ENCODE results near the gene MYO1F.
"Not testable (repeated sequence)": the region's sequence is repeated elsewhere in the genome, so short reads cannot be mapped to it uniquely, and the experiment has no call there.

MYO1F gene

GRCh38 chr19:8585894-8586750 is 8.9 kb upstream of the MYO1F start:
- no peak overlapping the region for H3K4me3 ChIP-seq (ENCODE audit: low read length)
- TF ChIP-seq ZNF274 (IDR thresholded peaks at IDR 0.05; ENCODE audit: low read depth, low read length): no peak

DNA sequence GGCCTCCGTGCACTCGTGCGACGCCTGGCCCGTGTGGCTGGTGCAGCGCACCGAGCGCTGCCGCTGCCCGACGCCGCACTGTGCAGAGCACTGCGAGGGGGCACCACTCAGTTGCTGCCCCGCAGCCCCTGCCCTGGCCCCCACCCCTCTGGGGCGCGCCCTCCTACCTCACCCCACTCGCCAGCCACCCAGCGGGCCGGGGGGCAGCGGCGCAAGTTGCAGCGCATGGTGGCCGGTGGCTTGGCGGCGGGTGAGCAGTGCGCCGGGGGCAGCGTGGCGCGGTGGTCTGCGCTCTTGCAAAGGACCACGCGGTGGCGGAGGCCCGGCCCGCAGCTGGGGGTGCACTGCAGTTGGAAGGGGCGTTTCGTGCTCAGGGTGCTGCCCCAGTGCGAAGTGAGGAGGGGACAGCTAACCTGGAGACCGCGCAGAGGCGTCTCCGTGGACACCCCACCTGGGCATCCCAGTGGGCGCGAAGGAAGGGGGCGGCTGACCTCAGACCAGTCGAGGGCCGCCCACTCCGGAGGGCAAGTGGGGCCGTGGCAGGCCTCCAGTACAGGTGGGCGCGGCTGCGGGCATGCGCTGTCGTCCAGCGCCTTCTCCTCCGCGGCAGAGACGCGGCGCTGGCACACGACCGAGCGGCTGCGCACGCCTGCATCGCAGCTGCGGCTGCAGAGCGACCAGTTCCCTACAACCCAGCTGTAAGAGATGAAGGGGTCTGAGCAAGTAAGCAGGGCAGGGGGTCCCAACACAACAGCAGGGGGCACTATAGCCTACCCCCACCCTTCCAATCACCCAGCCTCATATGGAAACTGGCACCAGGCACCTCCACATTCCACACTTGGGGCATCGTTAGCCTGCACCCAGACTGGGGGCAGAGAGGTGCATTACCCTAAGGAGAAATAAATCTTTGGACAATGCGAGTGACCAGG is 8.0 kb upstream of the MYO1F start:
- H3K4me3 ChIP-seq (ENCODE audit: low read length): no peak overlapping the region
- no peak for TF ChIP-seq ZNF274 (IDR thresholded peaks at IDR 0.05; ENCODE audit: low read depth, low read length)

DNA sequence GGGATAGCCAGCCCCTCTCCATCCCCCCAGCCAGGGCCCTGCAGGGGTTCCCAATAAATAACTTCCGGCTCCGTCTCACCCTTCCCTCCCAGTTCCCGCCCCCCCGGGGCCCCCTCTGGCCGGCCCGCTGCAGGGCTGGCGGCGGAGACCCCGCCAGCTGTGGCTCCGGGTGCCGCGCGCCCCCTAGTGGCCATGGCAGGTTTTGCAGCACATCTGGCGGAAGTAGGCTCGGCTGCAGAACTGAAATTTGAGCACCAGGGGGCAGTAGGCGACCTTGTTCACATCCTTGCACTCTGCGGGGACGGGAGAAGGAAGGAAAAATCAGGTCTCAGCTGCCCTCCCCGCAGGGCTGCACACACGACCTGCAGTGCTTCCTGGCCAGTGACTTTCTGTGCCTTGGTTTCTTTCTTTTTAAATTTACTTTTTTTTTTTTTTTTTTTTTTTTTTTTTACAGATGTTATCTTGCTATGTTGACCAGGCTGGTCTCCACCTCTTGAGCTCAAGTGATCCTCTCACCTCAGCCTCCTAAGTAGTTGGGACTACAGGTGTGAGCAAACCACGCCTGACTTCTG is 3.6 kb upstream of the MYO1F start:
- H3K4me3 ChIP-seq (ENCODE audit: low read length): no peak overlapping the region
- TF ChIP-seq ZNF274 (IDR thresholded peaks at IDR 0.05; ENCODE audit: low read depth, low read length): no peak

DNA sequence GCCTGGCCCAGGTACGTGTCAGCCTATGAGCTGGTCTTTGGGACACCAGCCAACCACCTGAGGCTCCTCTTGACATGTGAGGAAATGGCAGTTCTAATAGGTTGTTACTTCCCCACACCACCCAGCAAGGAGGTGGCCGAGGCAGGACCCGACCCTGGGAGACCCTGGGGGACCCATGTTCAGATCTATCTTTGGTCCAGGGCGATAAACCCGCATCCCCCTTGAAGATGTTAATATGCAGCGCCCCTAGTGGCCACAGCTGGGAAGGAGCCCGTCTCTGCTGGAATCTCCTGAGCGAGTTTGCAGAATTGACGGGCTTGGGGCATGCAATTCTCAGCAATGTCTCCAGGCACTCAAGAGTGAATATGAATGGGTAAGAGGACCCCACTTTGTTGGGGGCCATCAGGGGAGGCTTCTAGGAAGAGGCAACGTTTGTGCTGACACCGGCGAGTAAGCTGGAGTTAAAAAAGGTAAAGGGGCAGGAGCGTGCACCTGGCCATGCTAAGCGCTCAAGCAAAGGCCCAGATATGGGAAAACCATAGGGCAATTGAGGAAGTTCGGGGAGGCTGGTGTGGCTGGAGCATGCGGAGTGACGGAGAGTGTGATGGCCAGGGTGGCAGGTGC is 1.5 kb upstream of the MYO1F start:
- no peak for TF ChIP-seq ZNF274 (IDR thresholded peaks at IDR 0.05; ENCODE audit: low read depth, low read length)
- no peak overlapping the region for H3K4me3 ChIP-seq (ENCODE audit: low read length)

DNA sequence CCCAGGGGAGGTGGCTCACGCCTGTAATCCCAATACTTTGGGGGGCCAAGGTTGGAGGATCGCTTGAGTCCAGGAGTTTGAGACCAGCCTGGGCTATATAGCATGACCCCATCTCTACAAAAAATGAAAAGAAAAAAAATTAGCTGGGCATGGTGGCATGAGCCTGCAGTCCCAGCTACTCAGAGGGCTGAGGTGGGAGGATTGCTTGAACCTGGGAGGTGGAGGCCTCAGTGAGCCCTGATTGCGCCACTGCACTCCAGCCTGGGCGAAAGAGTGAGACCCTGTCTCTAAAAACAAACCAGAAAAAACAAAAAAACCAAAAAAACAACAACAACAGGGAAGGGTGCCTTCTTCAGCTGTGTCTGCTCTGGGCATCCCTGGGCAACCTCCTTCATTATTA is 499 bp upstream of the MYO1F start:
- TF ChIP-seq ZNF274 (IDR thresholded peaks at IDR 0.05; ENCODE audit: low read depth, low read length): no peak
- no peak overlapping the region; the same call in 1 of the 2 replicates for H3K4me3 ChIP-seq (ENCODE audit: low read length)

DNA sequence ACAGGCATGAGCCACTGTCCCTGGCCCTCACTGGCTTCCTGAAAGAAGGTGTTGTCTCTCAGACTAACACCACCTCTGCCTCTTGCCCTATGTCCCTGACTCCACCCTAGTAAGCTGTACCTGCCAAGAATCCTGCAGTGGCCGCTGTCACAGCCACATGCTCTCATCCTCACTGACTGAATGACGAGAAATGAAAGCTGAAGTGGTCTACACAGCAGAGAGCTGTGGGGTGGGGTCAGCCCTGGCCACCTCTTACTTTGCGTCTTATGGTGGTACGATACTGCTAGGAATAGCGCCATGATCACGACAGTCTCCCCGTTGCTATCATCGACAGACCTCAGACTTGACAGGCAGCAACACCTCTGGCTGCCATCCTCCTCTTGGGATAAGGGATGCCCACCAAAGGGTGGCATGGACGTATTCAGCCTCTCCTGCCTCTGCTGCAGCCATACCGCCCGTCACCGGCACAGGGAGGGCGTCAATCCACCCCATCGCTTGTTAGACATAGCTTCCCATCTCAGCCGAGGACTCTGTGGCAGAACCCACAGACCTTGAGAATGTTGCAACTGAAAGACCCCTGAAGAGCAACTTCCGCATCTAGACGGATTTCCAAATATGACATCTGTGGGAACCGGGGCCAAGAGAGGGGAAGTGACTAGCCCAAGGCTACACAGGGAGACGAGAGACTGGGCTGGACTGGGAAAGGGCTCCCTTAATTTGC is 809 bp downstream of the MYO1F start:
- TF ChIP-seq ZNF274 (IDR thresholded peaks at IDR 0.05; ENCODE audit: low read depth, low read length): no peak
- H3K4me3 ChIP-seq (ENCODE audit: low read length): peak overlapping the region; percentile 37

DNA sequence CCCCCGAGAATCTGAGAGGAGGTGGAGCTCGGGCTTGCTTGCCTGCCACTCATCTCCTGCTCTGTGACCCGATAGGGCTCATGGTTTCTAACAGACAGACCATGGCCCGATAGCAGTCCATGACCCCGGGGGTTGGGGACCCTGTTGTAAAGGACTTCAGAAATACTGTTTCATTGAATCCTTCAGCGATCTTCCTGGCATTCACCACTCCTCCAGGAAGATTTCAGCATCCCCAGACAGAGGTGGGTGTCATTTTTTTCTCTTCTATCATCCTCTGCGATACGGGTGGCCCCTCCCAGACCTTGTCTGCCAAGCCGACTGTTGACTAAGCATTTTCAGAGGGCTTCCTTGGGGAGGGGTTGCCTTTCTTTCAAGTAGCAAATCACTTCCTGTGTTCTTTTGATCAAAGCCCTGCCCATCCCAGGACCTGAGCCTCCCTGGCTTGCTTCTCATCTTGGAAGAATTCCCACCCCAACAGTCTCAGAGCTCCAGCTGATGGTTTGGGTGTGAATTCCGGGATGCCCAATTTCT is 1.7 kb downstream of the MYO1F start:
- H3K4me3 ChIP-seq (ENCODE audit: low read length): no peak overlapping the region
- no peak for TF ChIP-seq ZNF274 (IDR thresholded peaks at IDR 0.05; ENCODE audit: low read depth, low read length)

- H3K4me3 ChIP-seq (ENCODE audit: low read length): not testable (repeated sequence)
Measured at GRCh38 chr19:8574619-8574922, 2.7 kb downstream of the MYO1F start.

GRCh38 chr19:8573316-8573715 is 3.9 kb downstream of the MYO1F start:
- no peak for TF ChIP-seq ZNF274 (IDR thresholded peaks at IDR 0.05; ENCODE audit: low read depth, low read length)
- no peak overlapping the region for H3K4me3 ChIP-seq (ENCODE audit: low read length)

DNA sequence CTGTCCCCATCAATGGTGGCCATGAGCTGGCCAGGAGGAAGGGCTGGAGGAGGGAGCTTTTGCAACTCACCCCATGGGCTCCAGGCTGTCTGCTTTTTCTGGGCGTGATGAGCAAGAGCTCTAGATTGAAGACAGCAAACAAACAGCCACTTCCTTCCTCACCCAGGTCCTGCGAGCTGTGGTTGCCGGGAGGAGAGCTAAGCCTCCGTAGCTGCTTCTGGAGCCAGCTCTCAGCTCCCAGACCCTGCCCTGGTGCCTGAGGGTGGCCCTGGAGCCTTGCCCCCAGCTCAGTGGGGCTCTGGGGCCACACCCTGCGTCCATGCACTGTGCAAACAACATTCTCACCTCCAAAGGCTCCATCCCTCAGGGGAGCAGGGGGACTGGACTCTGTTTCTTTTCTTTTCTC is 6.2 kb downstream of the MYO1F start:
- no peak overlapping the region for H3K4me3 ChIP-seq (ENCODE audit: low read length)
- no peak for TF ChIP-seq ZNF274 (IDR thresholded peaks at IDR 0.05; ENCODE audit: low read depth, low read length)

DNA sequence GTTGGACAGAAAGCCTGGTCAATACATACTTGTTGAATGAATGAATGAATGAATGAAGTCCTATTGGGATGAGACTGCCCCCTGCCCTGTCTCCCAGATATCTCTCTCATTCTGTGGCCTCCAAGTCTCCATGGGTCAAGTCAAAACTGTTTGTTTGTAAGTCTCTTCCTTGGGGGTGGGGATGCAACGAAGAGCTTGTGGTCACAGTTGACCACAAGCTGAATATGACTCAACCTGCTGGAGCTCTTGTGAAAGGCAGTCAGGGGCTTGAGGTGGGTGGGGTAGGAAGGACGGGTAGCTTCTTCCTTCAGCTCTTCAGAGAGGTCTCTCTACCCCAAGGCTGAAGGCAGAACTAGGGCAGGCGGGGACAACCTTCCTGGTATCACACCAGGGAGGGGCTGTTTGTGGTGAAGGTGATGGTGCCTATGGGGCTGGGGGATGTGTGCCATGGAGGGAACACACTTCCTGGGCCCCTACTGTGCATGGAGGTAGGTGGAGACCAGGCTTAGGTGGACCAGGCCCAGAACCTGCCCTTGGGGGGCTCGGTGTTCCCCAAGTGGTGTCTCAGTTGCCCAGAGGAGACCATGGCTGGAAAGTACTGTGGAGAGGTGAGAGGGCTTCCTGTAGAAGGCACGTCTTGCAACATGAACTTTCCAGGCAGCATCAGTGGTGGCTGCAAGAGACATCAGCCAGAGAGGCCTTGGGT is 8.0 kb downstream of the MYO1F start:
- TF ChIP-seq ZNF274 (IDR thresholded peaks at IDR 0.05; ENCODE audit: low read depth, low read length): no peak
- H3K4me3 ChIP-seq (ENCODE audit: low read length): no peak overlapping the region

DNA sequence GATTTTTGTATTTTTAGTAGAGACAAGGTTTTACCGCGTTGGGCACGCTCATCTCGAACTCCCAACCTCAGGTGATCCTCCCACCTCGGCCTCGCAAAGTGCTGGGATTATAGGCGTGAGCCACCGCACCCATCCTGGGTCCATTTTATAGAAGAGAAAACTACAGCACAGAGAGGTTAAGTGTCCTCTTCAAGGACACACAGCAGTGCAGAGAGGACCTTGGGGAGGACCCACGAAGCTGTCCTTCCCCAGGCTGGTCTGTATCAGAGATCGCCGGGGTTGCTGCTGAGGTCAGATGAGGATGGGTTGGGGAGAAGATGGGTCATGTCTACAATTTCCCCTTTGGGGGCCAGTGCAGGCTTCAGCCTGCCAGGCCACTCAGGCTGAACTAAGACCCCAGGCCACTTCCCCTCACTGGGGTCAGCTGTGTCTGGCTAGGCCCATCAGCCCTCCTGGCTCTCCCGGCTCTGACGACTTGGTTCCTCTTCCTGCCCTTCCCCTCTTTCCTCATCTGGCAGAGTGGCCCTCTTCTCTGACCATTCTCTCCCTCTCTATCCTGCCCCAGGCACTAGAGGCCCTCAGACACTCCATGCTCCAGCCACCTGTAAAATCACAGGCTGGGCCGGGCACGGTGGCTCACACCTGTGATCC is 9.6 kb downstream of the MYO1F start:
- TF ChIP-seq ZNF274 (IDR thresholded peaks at IDR 0.05; ENCODE audit: low read depth, low read length): no peak
- H3K4me3 ChIP-seq (ENCODE audit: low read length): no peak overlapping the region

Data from GM08714 (cell line).